T-helper 2 cell treated with Interferon-gamma antibody and Interleukin-4, amounts not matched to agents 5 μg/mL and 100 μg/mL, for 36 hours (primary cell): ENCODE results near the gene KCNH3.

Experiments
- DNase-seq: peaks from one replicate; pipeline ENCODE4 v3.0.0; 2021; ENCODE audit warnings: low spot score
- H3K27ac Mint-ChIP-seq: one replicate; pipeline ENCODE4 v1.8.0; 2021; ENCODE audit warnings: mild to moderate bottlenecking, mixed read lengths
- H3K27me3 Mint-ChIP-seq: one replicate; pipeline ENCODE4 v1.8.0; 2021; ENCODE audit warnings: low read depth, mixed read lengths
- H3K36me3 Mint-ChIP-seq: one replicate; pipeline ENCODE4 v1.8.0; 2021; ENCODE audit warnings: low read depth, mixed read lengths
- H3K4me1 Mint-ChIP-seq: one replicate; pipeline ENCODE4 v1.8.0; 2021; ENCODE audit warnings: low read depth, mixed read lengths
- H3K4me3 Mint-ChIP-seq: one replicate; pipeline ENCODE4 v1.8.0; 2022; ENCODE audit warnings: mild to moderate bottlenecking, moderate library complexity, mixed read lengths
- H3K9me3 Mint-ChIP-seq: one replicate; pipeline ENCODE4 v1.8.0; 2021; ENCODE audit warnings: mixed read lengths

The KCNH3 gene

GRCh38 chr12:49535921-49536525 is 2.8 kb upstream of the KCNH3 start:
- DNase-seq: no peak
- Mint-ChIP-seq H3K27me3 (peaks cover 49% of the 10 kb centered on the region), H3K36me3 (no peaks in the 10 kb centered on the region), H3K4me1 (peaks cover 11% of the 10 kb centered on the region), H3K4me3 (no peak overlapping the region), H3K27ac (no peak overlapping the region), H3K9me3 (no peaks in the 10 kb centered on the region)

- DNase-seq: no peak
- H3K9me3 Mint-ChIP-seq: no peaks in the 10 kb centered on the region
- no peaks in the 10 kb centered on the region for H3K36me3 Mint-ChIP-seq
- no peak overlapping the region for H3K27ac Mint-ChIP-seq
- H3K27me3 Mint-ChIP-seq: peaks cover 55% of the 10 kb centered on the region
- no peak overlapping the region for H3K4me3 Mint-ChIP-seq
- peaks cover 15% of the 10 kb centered on the region for H3K4me1 Mint-ChIP-seq
These were observed 2.2 kb upstream of the KCNH3 start for GRCh38 chr12:49536526-49537071.

DNA sequence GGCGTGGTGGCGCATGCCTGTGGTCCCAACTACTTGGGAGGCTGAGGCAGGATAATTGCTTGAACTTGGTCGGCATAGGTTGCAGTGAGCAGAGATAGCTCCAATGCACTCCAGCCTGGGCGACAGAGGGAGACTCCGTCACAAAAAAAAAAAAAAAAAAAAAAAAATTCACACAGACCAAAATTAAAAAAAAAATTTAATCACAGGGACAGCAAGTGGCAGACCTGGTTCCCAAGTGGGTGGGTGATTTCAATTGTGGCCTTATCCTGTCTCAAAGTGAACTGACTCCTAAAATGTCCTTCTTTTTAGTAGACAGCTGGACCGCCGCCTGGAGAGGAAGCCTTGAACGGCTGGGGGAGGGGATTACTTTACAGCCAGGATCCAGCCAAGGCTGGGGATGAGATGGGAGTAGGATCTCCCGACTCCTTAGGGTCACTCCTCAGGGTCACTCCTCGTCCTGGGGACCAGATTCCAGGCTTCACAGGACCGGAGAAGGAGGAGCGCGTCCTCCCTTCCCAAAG is 1.5 kb upstream of the KCNH3 start:
- Mint-ChIP-seq H3K36me3 (no peaks in the 10 kb centered on the region), H3K4me3 (peak overlapping the region; percentile 77), H3K9me3 (no peaks in the 10 kb centered on the region), H3K27ac (no peak overlapping the region), H3K4me1 (peaks cover 15% of the 10 kb centered on the region), H3K27me3 (peaks cover 55% of the 10 kb centered on the region)
- no peak for DNase-seq

- Mint-ChIP-seq H3K4me3 (peak overlapping the region; percentile 77), H3K4me1 (peaks cover 15% of the 10 kb centered on the region), H3K27ac (no peak overlapping the region), H3K36me3 (no peaks in the 10 kb centered on the region), H3K9me3 (no peaks in the 10 kb centered on the region), H3K27me3 (peaks cover 57% of the 10 kb centered on the region)
- DNase-seq: peak; percentile 39
These were observed 899 bp upstream of the KCNH3 start for GRCh38 chr12:49537752-49538509.

- H3K27ac Mint-ChIP-seq: no peak overlapping the region
- no peaks in the 10 kb centered on the region for H3K9me3 Mint-ChIP-seq
- peak overlapping the region; percentile 76 for H3K4me3 Mint-ChIP-seq
- H3K36me3 Mint-ChIP-seq: no peaks in the 10 kb centered on the region
- peaks cover 18% of the 10 kb centered on the region for H3K4me1 Mint-ChIP-seq
- no peak for DNase-seq
- peaks cover 63% of the 10 kb centered on the region for H3K27me3 Mint-ChIP-seq
These were observed 787 bp downstream of the KCNH3 start for GRCh38 chr12:49539406-49540228.

DNA sequence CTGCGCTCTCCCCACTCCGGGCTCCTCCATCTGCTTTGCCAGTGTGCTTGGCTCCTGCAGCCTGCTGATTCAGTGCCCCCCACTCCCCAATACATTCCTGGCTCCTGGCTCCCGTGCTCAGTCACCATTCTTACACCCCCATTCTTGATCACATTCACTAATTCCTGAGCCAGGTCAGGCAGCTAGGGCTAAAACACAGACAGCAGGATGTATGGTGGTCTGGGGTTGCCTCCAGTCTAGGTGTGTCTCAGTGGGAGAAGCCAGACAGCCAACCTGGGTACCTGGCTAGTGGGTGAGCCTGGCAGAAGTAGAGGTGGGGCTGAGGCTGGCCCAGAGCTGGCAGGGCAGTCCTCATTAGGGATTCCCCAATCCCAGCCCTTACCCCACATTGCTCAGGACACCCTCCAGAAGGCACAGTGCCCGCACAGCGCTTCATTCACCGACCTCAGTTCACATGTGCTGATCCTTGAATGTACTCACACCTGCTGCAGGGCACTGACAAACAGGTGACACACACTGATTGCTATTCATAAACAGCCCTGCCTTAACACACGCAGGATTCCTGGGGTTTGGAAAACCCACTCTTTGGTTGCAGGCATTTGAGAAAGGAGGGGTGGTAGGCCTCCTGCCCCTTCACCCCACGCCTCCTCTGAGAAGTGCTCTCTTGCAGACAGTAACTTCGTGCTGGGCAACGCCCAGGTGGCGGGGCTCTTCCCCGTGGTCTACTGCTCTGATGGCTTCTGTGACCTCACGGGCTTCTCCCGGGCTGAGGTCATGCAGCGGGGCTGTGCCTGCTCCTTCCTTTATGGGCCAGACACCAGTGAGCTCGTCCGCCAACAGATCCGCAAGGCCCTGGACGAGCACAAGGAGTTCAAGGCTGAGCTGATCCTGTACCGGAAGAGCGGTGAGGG is 1.7 kb downstream of the KCNH3 start:
- Mint-ChIP-seq H3K4me3 (peak overlapping the region; percentile 76), H3K27me3 (peaks cover 63% of the 10 kb centered on the region), H3K36me3 (no peaks in the 10 kb centered on the region), H3K27ac (no peak overlapping the region), H3K4me1 (peaks cover 22% of the 10 kb centered on the region), H3K9me3 (no peaks in the 10 kb centered on the region)
- DNase-seq: no peak

DNA sequence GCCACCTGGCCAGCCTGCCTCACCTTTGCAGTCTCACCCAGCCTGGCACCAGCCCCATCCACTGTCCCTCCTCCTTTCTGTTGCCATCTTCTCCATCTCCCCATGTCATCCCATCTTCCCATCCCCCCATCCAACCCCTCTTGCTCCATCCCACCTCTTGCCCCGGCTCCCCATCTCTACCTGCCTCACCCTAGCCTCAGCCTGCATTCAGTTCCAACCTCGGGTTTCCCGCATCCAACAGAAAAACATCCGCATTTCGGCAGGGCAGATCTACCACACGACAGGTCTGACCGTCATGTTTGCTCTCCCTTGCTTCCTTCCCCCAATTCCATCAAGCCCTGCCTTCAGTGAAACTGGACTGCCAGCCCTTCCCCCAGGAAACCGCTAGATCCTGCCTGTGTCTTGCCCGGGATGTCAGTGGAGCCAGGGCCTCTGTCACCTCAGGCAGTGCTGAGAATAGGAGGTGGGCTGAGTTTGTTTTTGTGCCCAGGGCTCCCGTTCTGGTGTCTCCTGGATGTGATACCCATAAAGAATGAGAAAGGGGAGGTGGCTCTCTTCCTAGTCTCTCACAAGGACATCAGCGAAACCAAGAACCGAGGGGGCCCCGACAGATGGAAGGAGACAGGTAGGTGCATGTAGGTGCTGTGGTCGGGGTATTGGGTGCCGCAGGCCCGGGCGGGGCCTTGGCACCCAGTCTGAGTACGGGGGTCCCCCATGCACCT is 2.5 kb downstream of the KCNH3 start:
- no peaks in the 10 kb centered on the region for H3K9me3 Mint-ChIP-seq
- no peak for DNase-seq
- peak overlapping the region; percentile 13 for H3K4me3 Mint-ChIP-seq
- H3K27ac Mint-ChIP-seq: no peak overlapping the region
- H3K4me1 Mint-ChIP-seq: peaks cover 22% of the 10 kb centered on the region
- H3K36me3 Mint-ChIP-seq: no peaks in the 10 kb centered on the region
- peaks cover 55% of the 10 kb centered on the region for H3K27me3 Mint-ChIP-seq

GRCh38 chr12:49541911-49542505 is 3.2 kb downstream of the KCNH3 start:
- Mint-ChIP-seq H3K27me3 (peaks cover 47% of the 10 kb centered on the region), H3K4me1 (peaks cover 22% of the 10 kb centered on the region), H3K4me3 (no peak overlapping the region), H3K9me3 (no peaks in the 10 kb centered on the region), H3K27ac (no peak overlapping the region), H3K36me3 (no peaks in the 10 kb centered on the region)
- DNase-seq: no peak

DNA sequence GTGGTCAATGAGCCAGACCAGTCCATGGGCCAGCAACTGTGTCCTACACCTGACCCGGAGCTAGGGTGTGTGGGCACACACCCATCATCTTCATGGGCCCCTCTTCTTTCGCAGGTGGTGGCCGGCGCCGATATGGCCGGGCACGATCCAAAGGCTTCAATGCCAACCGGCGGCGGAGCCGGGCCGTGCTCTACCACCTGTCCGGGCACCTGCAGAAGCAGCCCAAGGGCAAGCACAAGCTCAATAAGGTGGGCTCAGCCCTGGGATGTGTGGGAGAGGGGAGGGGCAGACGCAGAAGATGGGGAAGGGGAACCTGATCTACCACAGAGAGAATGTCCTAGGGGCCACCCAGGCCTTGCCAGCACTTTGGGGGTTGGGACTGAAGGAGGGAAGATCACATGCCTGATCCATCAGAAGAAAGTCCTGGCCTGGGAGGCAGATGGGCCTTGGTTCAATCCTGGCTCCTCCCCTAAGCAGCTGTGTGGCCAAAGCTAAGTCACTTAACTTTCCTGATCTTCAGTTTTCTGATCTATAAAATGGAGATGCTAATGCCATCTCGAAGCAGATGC is 3.8 kb downstream of the KCNH3 start:
- no peak overlapping the region for H3K27ac Mint-ChIP-seq
- no peak for DNase-seq
- no peak overlapping the region for H3K4me3 Mint-ChIP-seq
- H3K4me1 Mint-ChIP-seq: peaks cover 20% of the 10 kb centered on the region
- H3K36me3 Mint-ChIP-seq: no peaks in the 10 kb centered on the region
- no peaks in the 10 kb centered on the region for H3K9me3 Mint-ChIP-seq
- H3K27me3 Mint-ChIP-seq: peaks cover 45% of the 10 kb centered on the region

DNA sequence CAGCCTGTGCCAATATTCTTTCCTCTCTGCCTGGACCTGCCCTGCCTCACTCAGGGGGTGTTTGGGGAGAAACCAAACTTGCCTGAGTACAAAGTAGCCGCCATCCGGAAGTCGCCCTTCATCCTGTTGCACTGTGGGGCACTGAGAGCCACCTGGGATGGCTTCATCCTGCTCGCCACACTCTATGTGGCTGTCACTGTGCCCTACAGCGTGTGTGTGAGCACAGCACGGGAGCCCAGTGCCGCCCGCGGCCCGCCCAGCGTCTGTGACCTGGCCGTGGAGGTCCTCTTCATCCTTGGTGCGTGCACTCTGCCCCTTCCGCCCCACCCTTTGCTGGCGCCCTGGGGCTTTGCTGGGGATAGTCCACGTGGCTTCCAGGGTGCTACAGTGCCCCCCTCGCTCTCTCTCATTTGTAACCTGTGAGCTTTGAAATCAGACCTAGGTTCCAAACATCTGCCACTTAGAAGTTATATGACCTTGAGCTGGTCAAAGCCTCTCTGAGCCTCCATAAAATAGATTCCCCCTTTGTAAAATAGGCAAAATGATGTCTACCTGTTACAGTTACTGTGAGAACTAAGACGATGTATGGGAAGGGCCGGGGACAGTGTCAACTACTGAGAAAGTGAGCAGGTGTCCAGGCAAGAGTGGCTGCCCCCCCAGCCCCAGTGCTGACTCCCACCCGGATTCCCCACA is 4.5 kb downstream of the KCNH3 start:
- DNase-seq: no peak
- no peak overlapping the region for H3K27ac Mint-ChIP-seq
- H3K4me1 Mint-ChIP-seq: peaks cover 22% of the 10 kb centered on the region
- H3K9me3 Mint-ChIP-seq: no peaks in the 10 kb centered on the region
- peaks cover 46% of the 10 kb centered on the region for H3K27me3 Mint-ChIP-seq
- H3K4me3 Mint-ChIP-seq: no peak overlapping the region
- no peaks in the 10 kb centered on the region for H3K36me3 Mint-ChIP-seq

DNA sequence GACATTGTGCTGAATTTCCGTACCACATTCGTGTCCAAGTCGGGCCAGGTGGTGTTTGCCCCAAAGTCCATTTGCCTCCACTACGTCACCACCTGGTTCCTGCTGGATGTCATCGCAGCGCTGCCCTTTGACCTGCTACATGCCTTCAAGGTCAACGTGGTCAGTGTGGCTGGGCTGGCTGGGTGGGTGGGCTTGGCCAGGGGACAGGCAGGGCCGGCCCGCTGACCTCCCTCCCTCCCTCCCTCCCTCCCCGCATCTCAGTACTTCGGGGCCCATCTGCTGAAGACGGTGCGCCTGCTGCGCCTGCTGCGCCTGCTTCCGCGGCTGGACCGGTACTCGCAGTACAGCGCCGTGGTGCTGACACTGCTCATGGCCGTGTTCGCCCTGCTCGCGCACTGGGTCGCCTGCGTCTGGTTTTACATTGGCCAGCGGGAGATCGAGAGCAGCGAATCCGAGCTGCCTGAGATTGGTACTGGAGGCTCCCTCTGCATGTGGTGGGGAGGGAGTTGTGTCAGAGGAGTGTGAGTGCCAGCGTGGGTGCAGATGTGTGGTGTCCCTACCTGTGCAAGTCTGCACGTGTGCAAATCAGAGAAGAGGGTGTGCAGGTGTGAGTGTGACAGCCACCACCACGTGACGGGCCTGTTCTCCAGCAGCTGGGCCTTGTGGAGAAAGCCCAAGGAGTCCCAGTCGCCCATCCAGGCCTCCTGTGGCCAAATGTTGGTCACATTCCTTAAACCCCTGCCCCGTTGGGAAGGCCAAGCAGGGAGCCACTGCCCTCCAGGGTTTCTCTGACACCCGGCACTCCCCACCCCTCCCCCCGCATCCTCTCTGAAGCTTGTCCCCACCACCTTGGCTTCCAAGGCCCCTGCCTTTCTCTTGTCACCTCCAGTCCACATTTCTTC is 5.3 kb downstream of the KCNH3 start:
- no peak overlapping the region for H3K4me3 Mint-ChIP-seq
- no peaks in the 10 kb centered on the region for H3K36me3 Mint-ChIP-seq
- peaks cover 51% of the 10 kb centered on the region for H3K27me3 Mint-ChIP-seq
- H3K27ac Mint-ChIP-seq: no peak overlapping the region
- DNase-seq: no peak
- H3K4me1 Mint-ChIP-seq: peaks cover 22% of the 10 kb centered on the region
- H3K9me3 Mint-ChIP-seq: no peaks in the 10 kb centered on the region
